GM21723 (cell line): ENCODE data around the gene ABCB9.

ENCODE experiments used
- ATAC-seq: cut with Tn5 transposase; IDR thresholded peaks from one replicate; pipeline ENCODE4 v1.9.1; 2021; ENCODE audit warnings: mild to moderate bottlenecking, moderate library complexity; ENCODE audit not compliant: unreplicated experiment

ABCB9 gene

GRCh38 chr12:122995503-122996187, 29.4 kb upstream of the ABCB9 start:
- ATAC-seq = no peak

- no peak for ATAC-seq
Observed at GRCh38 chr12:122994781-122995502, 28.7 kb upstream of the ABCB9 start.

GRCh38 chr12:122994140-122994675, 27.9 kb upstream of the ABCB9 start:
- ATAC-seq = no peak

GRCh38 chr12:122992386-122992785, 26.1 kb upstream of the ABCB9 start:
- no peak for ATAC-seq

GRCh38 chr12:122991623-122992275, 25.5 kb upstream of the ABCB9 start:
- no peak for ATAC-seq

GRCh38 chr12:122990961-122991622, 24.8 kb upstream of the ABCB9 start:
- no peak for ATAC-seq

GRCh38 chr12:122990561-122990960, 24.3 kb upstream of the ABCB9 start:
- ATAC-seq = no peak

GRCh38 chr12:122989874-122990419, 23.7 kb upstream of the ABCB9 start:
- ATAC-seq = no peak

GRCh38 chr12:122989225-122989839, 23.1 kb upstream of the ABCB9 start:
- no peak for ATAC-seq

- ATAC-seq = no peak
Observed at GRCh38 chr12:122988612-122989212, 22.4 kb upstream of the ABCB9 start.

- ATAC-seq = no peak
Observed at GRCh38 chr12:122988036-122988435, 21.8 kb upstream of the ABCB9 start.

GRCh38 chr12:122987086-122987951, 21.1 kb upstream of the ABCB9 start:
- ATAC-seq = no peak

- no peak for ATAC-seq
Observed at GRCh38 chr12:122986258-122986871, 20.1 kb upstream of the ABCB9 start.

- ATAC-seq = no peak
Observed at GRCh38 chr12:122985338-122986257, 19.3 kb upstream of the ABCB9 start.

GRCh38 chr12:122984612-122985337, 18.5 kb upstream of the ABCB9 start:
- no peak for ATAC-seq

GRCh38 chr12:122983789-122984515, 17.7 kb upstream of the ABCB9 start:
- no peak for ATAC-seq
